DMS79 treated with DMSO at 0.1 percent for 48 hours (cell line): ENCODE data around the gene SOX12.

Source experiments
- DNase-seq: peaks from one replicate; lab custom pipeline; 2025; lab: John Stamatoyannopoulos, UW

The SOX12 gene

GRCh38 chr20:325045-325888 lies at the start of gene SOX12:
Gene SOX12 (plus strand): TSS chr20:325552. CDS start chr20:325925, 373 bp downstream.
- peak; percentile 83 for DNase-seq

- DNase-seq, result no peak
Observed at GRCh38 chr20:275791-276190, 49.6 kb upstream of the SOX12 start.

- DNase-seq, result no peak
Observed at GRCh38 chr20:276620-277495, 48.5 kb upstream of the SOX12 start.

- DNase-seq, result no peak
Observed at GRCh38 chr20:277496-277781, 47.9 kb upstream of the SOX12 start.

- DNase-seq, result no peak
Observed at GRCh38 chr20:278181-278580, 47.2 kb upstream of the SOX12 start.

GRCh38 chr20:278607-279571 lies 46.5 kb upstream of the SOX12 start:
- no peak for DNase-seq

GRCh38 chr20:284172-284571 lies 41.2 kb upstream of the SOX12 start:
- DNase-seq, result no peak

GRCh38 chr20:286508-286907 lies 38.8 kb upstream of the SOX12 start:
- DNase-seq, result no peak

GRCh38 chr20:288956-289692 lies 36.2 kb upstream of the SOX12 start:
- DNase-seq, result no peak

GRCh38 chr20:289693-290083 lies 35.7 kb upstream of the SOX12 start:
- DNase-seq, result no peak

- peak; percentile 61 for DNase-seq
Observed at GRCh38 chr20:290084-290831, 35.1 kb upstream of the SOX12 start, which contains the start of gene C20orf96. Gene C20orf96 (minus strand): TSS chr20:290750. CDS start chr20:290610, 140 bp downstream.

- DNase-seq, result no peak
Observed at GRCh38 chr20:294602-295001, 30.8 kb upstream of the SOX12 start.

- no peak for DNase-seq
Observed at GRCh38 chr20:295804-296203, 29.5 kb upstream of the SOX12 start.

GRCh38 chr20:297098-297924 lies 28.0 kb upstream of the SOX12 start, which contains the start of gene ZCCHC3:
Gene ZCCHC3 (plus strand): TSS chr20:297570. CDS start chr20:297587, 17 bp downstream.
- DNase-seq, result peak; percentile 74

GRCh38 chr20:297925-298775 lies 27.2 kb upstream of the SOX12 start:
- DNase-seq, result peak; percentile 21

- DNase-seq, result no peak
Observed at GRCh38 chr20:298776-299391, 26.5 kb upstream of the SOX12 start.

GRCh38 chr20:300345-300990 lies 24.9 kb upstream of the SOX12 start:
- DNase-seq, result no peak
